GM18505 (cell line): ENCODE measurements around the gene B3GALT6.

Experiments
- ATAC-seq: cut with Tn5 transposase; IDR thresholded peaks from one replicate; pipeline ENCODE4 v1.9.1; 2021; ENCODE audit not compliant: unreplicated experiment
- POLR2A ChIP-seq: IDR thresholded peaks from 4 replicates; pipeline ENCODE4 v1.6.1; 2011; ENCODE audit warnings: borderline replicate concordance; ENCODE audit not compliant: insufficient read depth, insufficient read length; ENCODE audit errors: extremely low read depth

The B3GALT6 gene

GRCh38 chr1:1205769-1206375 lies 26.2 kb upstream of the B3GALT6 start:
- no peak for ATAC-seq
- TF ChIP-seq POLR2A = no peak

GRCh38 chr1:1206376-1206965 lies 25.6 kb upstream of the B3GALT6 start, which contains the start of gene TNFRSF18:
TNFRSF18 (minus strand) TSS chr1:1206592; CDS start chr1:1206571, 21 bp downstream.
- no peak for ATAC-seq
- TF ChIP-seq POLR2A = no peak

- no peak for TF ChIP-seq POLR2A
- no peak for ATAC-seq
These were observed 25.0 kb upstream of the B3GALT6 start for GRCh38 chr1:1206966-1207531.

- TF ChIP-seq POLR2A = no peak
- ATAC-seq = no peak
These were observed 24.5 kb upstream of the B3GALT6 start for GRCh38 chr1:1207571-1207892.

- no peak for ATAC-seq
- no peak for TF ChIP-seq POLR2A
These were observed 23.2 kb upstream of the B3GALT6 start for GRCh38 chr1:1208713-1209433.

GRCh38 chr1:1210726-1211540 lies 21.1 kb upstream of the B3GALT6 start:
- ATAC-seq = no peak
- TF ChIP-seq POLR2A = no peak

- ATAC-seq = no peak
- no peak for TF ChIP-seq POLR2A
These were observed 20.2 kb upstream of the B3GALT6 start for GRCh38 chr1:1211541-1212441.

GRCh38 chr1:1212780-1213344 lies 19.2 kb upstream of the B3GALT6 start:
- no peak for TF ChIP-seq POLR2A
- ATAC-seq = no peak

GRCh38 chr1:1213345-1214265 lies 18.4 kb upstream of the B3GALT6 start, which contains the start of gene TNFRSF4:
TNFRSF4 (minus strand) TSS chr1:1214153; CDS start chr1:1214127, 26 bp downstream.
- ATAC-seq = no peak
- no peak for TF ChIP-seq POLR2A

GRCh38 chr1:1215080-1215676 lies 16.9 kb upstream of the B3GALT6 start:
- no peak for TF ChIP-seq POLR2A
- ATAC-seq = no peak

GRCh38 chr1:1215881-1216605 lies 16.0 kb upstream of the B3GALT6 start:
- TF ChIP-seq POLR2A = no peak
- ATAC-seq = no peak
